PFSK-1 (cell line): Measurements from ENCODE around the gene FMO5.

Experiments used
- POLR2AphosphoS5 ChIP-seq: IDR thresholded peaks from 2 replicates; pipeline ENCODE4 v1.6.1; 2012; ENCODE audit warnings: low read depth, mild to moderate bottlenecking, control low read depth, low read length, moderate library complexity
- REST ChIP-seq, 2 experiments: IDR thresholded peaks; 2 replicates each; pipeline versions ENCODE4 v1.6.1 to v1.8.0; 2011 to 2012; ENCODE audit warnings: low read depth in 2 of 2, low read length in 2 of 2, control low read depth in 1 of 2, inconsistent platforms in 1 of 2, mild to moderate bottlenecking in 1 of 2, moderate library complexity in 1 of 2; ENCODE audit not compliant: insufficient read depth in 1 of 2
- SIN3A ChIP-seq: IDR thresholded peaks from 2 replicates; pipeline ENCODE4 v1.6.1; 2012; ENCODE audit warnings: mild to moderate bottlenecking, low read length, moderate library complexity, borderline replicate concordance; ENCODE audit not compliant: insufficient read depth
- TAF1 ChIP-seq: IDR thresholded peaks from 2 replicates; pipeline ENCODE4 v1.6.1; 2012; ENCODE audit warnings: low read length, control low read depth, borderline replicate concordance; ENCODE audit not compliant: insufficient read depth

GRCh38 chr1:147246044-147246690 lies 21.0 kb upstream of the FMO5 start:
- TF ChIP-seq SIN3A (no peak), REST (IDR thresholded peaks at IDR 0.05; ENCODE audit: insufficient read depth in 1 of 2, low read depth in 2 of 2, low read length in 2 of 2) (no peak), TAF1 (no peak), POLR2AphosphoS5 (no peak)
